ENCODE measurements around the gene GRM7.

GRCh38 chr3:7650466-7650865 lies 789.6 kb downstream of the GRM7 start:
- no peak for TF ChIP-seq CTCF (IDR thresholded peaks at IDR 0.05)
- no peak for TF ChIP-seq EZH2 (IDR thresholded peaks at IDR 0.05)
- no peak for TF ChIP-seq EZH2phosphoT487 (IDR thresholded peaks at IDR 0.05)

Data from neural progenitor cell (in vitro differentiated cells).